Measurements from ENCODE around the gene LCLAT1. TPM values are rescaled to one million over a fixed set of nuclear protein-coding genes. Genes with fewer than 3 reads are reported as not detected.

LCLAT1 gene
- total and polyA plus RNA-seq, 8 donors: 2.0 to 15.0 (median 9.8) TPM

- no peak for DNase-seq
- Histone ChIP-seq H3K36me3 (no peaks in the 10 kb centered on the region), H3K27me3 (no peaks in the 10 kb centered on the region), H3K4me1 (no peaks in the 10 kb centered on the region), H3K4me3 (no peak overlapping the region), H3K9me3 (no peaks in the 10 kb centered on the region), H3K27ac (no peak overlapping the region)
- intact Hi-C loops (cut with DNase I): no loop called here
- TF ChIP-seq CTCF (IDR thresholded peaks at IDR 0.05): no peak
- FAIRE-seq: no peak
- ATAC-seq: no peak
These were observed 38.1 kb upstream of the LCLAT1 start for GRCh38 chr2:30408961-30409387.

DNA sequence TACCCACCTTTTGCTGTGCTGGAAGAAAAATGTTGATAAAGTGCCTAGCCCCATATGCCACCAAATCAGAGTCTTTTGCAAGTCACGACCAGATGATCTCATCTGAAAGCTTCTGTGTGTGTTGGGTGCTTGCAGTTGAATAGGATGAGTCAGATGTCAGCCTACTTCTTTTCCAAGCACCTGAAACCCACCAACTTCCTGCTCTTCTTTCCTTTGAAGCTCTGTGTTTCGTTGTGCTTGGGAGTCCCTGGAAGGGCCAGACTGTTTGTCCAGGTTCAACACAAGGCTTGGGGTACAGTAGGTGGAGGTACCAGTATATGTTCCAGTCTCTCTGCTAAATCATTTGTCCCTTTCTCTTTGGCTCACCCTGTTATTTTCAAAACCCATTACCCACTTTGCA is 36.8 kb upstream of the LCLAT1 start:
- ATAC-seq (no peak), DNase-seq (no peak), FAIRE-seq (no peak)
- 81 to 91% methylated on average over 2 of the region's 2 CpGs for WGBS, 2 donors
- intact Hi-C loops (cut with DNase I): no loop called here
- Histone ChIP-seq H3K27me3 (no peaks in the 10 kb centered on the region), H3K4me3 (no peak overlapping the region), H3K36me3 (no peaks in the 10 kb centered on the region), H3K27ac (no peak overlapping the region), H3K4me1 (no peaks in the 10 kb centered on the region), H3K9me3 (no peaks in the 10 kb centered on the region)
- TF ChIP-seq CTCF (IDR thresholded peaks at IDR 0.05): no peak

GRCh38 chr2:30412047-30412683 is 34.9 kb upstream of the LCLAT1 start:
- no peak for FAIRE-seq

DNA sequence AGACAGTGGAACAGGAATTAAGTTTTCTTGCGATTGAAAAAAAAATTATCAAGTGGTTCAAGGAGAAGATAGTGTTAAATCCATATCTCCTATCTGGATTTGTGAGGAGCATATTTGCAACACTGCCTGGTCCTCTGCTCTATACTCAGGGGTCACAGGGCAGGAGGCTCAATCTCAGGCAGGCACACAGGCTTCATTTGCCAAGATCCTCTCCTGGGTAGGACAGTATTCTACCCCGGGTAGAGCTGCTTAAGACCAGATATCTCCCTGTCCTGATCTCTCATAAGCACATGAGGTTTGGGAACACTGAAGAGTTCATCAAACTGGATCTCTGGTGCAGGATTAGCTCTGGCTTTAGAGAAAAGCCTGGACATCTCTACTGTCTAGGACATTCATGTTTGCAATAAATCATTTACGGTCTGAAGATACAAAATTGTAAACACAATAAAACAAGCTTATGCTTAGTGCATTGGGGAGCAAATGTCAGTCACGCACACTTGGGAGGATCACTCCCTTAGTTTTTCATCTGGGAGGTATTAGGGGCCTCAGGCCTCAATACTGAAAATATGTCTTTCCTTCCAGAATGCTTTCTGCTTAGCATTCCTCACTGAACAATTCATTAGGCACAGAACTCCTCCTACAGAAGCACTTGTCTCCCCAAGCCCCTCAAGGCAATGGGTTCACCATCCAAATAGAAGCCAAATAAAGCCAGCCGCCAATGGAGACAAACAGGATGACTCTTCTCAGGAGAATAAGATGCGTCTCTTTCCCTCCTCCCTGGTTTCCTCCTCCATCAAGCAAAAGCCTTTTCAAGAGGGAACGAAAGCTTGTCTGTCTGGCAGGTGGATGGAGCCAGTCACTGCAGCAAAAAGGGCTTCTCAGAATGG is 34.1 kb upstream of the LCLAT1 start:
- FAIRE-seq (no peak), DNase-seq (no peak), ATAC-seq (peak in 1 of 4 donors; percentile 9)
- Histone ChIP-seq H3K27ac (no peak overlapping the region), H3K4me3 (no peak overlapping the region), H3K9me3 (no peaks in the 10 kb centered on the region), H3K4me1 (no peaks in the 10 kb centered on the region), H3K27me3 (no peaks in the 10 kb centered on the region), H3K36me3 (no peaks in the 10 kb centered on the region)
- TF ChIP-seq CTCF (IDR thresholded peaks at IDR 0.05): no peak
- 67 to 70% methylated on average over 7 of the region's 7 CpGs for WGBS, 2 donors
- intact Hi-C loops (cut with DNase I): no loop called here

More at GRCh38 chr2:30412047-30412683, 34.9 kb upstream of the LCLAT1 start:
- Histone ChIP-seq H3K4me3 (no peak overlapping the region), H3K27me3 (no peaks in the 10 kb centered on the region), H3K27ac (no peak overlapping the region), H3K9me3 (no peaks in the 10 kb centered on the region), H3K36me3 (no peaks in the 10 kb centered on the region), H3K4me1 (no peaks in the 10 kb centered on the region)
- DNase-seq (peak in 1 of 6 donors; percentile 16), ATAC-seq (peak in 2 of 4 donors; percentile 18 to 49)
- TF ChIP-seq CTCF (IDR thresholded peaks at IDR 0.05): no peak
- 42 to 55% methylated on average over 8 of the region's 8 CpGs for WGBS, 2 donors
- intact Hi-C loops (cut with DNase I): no loop called here

- no peaks in the 10 kb centered on the region for H3K36me3 ChIP-seq
- ATAC-seq (no peak), FAIRE-seq (peak; percentile 34), DNase-seq (no peak)
- H3K9me3 ChIP-seq: no peaks in the 10 kb centered on the region
- H3K4me3 ChIP-seq: no peak overlapping the region
- H3K27ac ChIP-seq: no peak overlapping the region
- no peak for TF ChIP-seq CTCF (IDR thresholded peaks at IDR 0.05)
- WGBS, 2 donors: 96 to 97% methylated on average over 2 of the region's 2 CpGs
- intact Hi-C loops (cut with DNase I): no loop called here
- H3K4me1 ChIP-seq: no peaks in the 10 kb centered on the region
- no peaks in the 10 kb centered on the region for H3K27me3 ChIP-seq
These were observed 32.1 kb upstream of the LCLAT1 start for GRCh38 chr2:30414961-30415360.

Data from pancreas (tissue), 10 donors.